Activated CD4-positive, CD25-positive, alpha-beta regulatory T cell treated with anti-CD3 and anti-CD28 coated beads, Interleukin-2, amount 50 U/mL, for 24 hours (primary cell): ENCODE data around the gene DSCAML1.

ENCODE experiments used
- ATAC-seq, 2 donors: fragments of 150-1000 bp; cut with Tn5 transposase; one replicate each; pipeline ENCODE4 v1.10.0; 2021; ENCODE audit warnings: mild to moderate bottlenecking in 1 of 2, moderate library complexity in 1 of 2

The DSCAML1 gene

GRCh38 chr11:117686711-117687110, 110.3 kb downstream of the DSCAML1 start:
- no peak for ATAC-seq

- ATAC-seq, result no peak
Observed at GRCh38 chr11:117685566-117685965, 111.5 kb downstream of the DSCAML1 start.

- ATAC-seq, result no peak
Observed at GRCh38 chr11:117684731-117685130, 112.3 kb downstream of the DSCAML1 start.

GRCh38 chr11:117684111-117684510, 112.9 kb downstream of the DSCAML1 start:
- ATAC-seq, result no peak

- ATAC-seq, result no peak
Observed at GRCh38 chr11:117681438-117681837, 115.6 kb downstream of the DSCAML1 start.

GRCh38 chr11:117679461-117679860, 117.6 kb downstream of the DSCAML1 start:
- no peak for ATAC-seq

- ATAC-seq, result no peak
Observed at GRCh38 chr11:117678658-117679406, 118.2 kb downstream of the DSCAML1 start.

GRCh38 chr11:117677729-117678310, 119.2 kb downstream of the DSCAML1 start:
- ATAC-seq, result no peak

GRCh38 chr11:117676501-117676900, 120.5 kb downstream of the DSCAML1 start:
- ATAC-seq, result no peak

GRCh38 chr11:117673602-117674001, 123.4 kb downstream of the DSCAML1 start:
- ATAC-seq, result no peak

- no peak for ATAC-seq
Observed at GRCh38 chr11:117671370-117671769, 125.6 kb downstream of the DSCAML1 start.

- no peak for ATAC-seq
Observed at GRCh38 chr11:117670924-117671323, 126.1 kb downstream of the DSCAML1 start.

GRCh38 chr11:117670443-117670842, 126.6 kb downstream of the DSCAML1 start:
- ATAC-seq, result no peak

- no peak for ATAC-seq
Observed at GRCh38 chr11:117669616-117670015, 127.4 kb downstream of the DSCAML1 start.

GRCh38 chr11:117669062-117669461, 128.0 kb downstream of the DSCAML1 start:
- no peak for ATAC-seq

GRCh38 chr11:117668321-117668751, 128.7 kb downstream of the DSCAML1 start:
- no peak for ATAC-seq

GRCh38 chr11:117664897-117665296, 132.1 kb downstream of the DSCAML1 start:
- ATAC-seq, result no peak

- ATAC-seq, result no peak
Observed at GRCh38 chr11:117663821-117664220, 133.2 kb downstream of the DSCAML1 start.

- no peak for ATAC-seq
Observed at GRCh38 chr11:117663414-117663813, 133.6 kb downstream of the DSCAML1 start.

- ATAC-seq, result no peak
Observed at GRCh38 chr11:117662671-117663269, 134.2 kb downstream of the DSCAML1 start.

- ATAC-seq, result no peak
Observed at GRCh38 chr11:117662255-117662654, 134.8 kb downstream of the DSCAML1 start.

GRCh38 chr11:117658809-117659208, 138.2 kb downstream of the DSCAML1 start:
- ATAC-seq, result no peak

- ATAC-seq, result no peak
Observed at GRCh38 chr11:117657794-117658193, 139.2 kb downstream of the DSCAML1 start.
